Glutamatergic neuron (in vitro differentiated cells): ENCODE measurements around the gene SPINDOC. TPM values are rescaled to one million over a fixed set of nuclear protein-coding genes. Genes with fewer than 3 reads are reported as not detected.
A peak's percentile ranks its signal among the peaks of the same experiment; 100 is the strongest.

Experiments
- DNase-seq: peaks from one replicate; pipeline ENCODE4 v3.0.0; 2022
- H3K27ac Mint-ChIP-seq: one replicate; pipeline ENCODE4 v1.8.0; 2020; ENCODE audit warnings: mild to moderate bottlenecking, mixed read lengths, inconsistent platforms; ENCODE audit not compliant: unreplicated experiment
- H3K27me3 Mint-ChIP-seq: one replicate; pipeline ENCODE4 v1.8.0; 2020; ENCODE audit warnings: mild to moderate bottlenecking, moderate library complexity, mixed read lengths, inconsistent platforms; ENCODE audit not compliant: unreplicated experiment
- H3K36me3 Mint-ChIP-seq: one replicate; pipeline ENCODE4 v1.8.0; 2020; ENCODE audit warnings: mild to moderate bottlenecking, mixed read lengths, inconsistent platforms; ENCODE audit not compliant: unreplicated experiment
- H3K4me1 Mint-ChIP-seq: one replicate; pipeline ENCODE4 v1.8.0; 2020; ENCODE audit warnings: mild to moderate bottlenecking, low read depth, mixed read lengths, inconsistent platforms; ENCODE audit not compliant: unreplicated experiment
- H3K4me3 Mint-ChIP-seq: one replicate; pipeline ENCODE4 v1.8.0; 2020; ENCODE audit warnings: mild to moderate bottlenecking, mixed read lengths, inconsistent platforms; ENCODE audit not compliant: unreplicated experiment
- H3K9me3 Mint-ChIP-seq: one replicate; pipeline ENCODE4 v1.8.0; 2020; ENCODE audit warnings: mild to moderate bottlenecking, moderate library complexity, mixed read lengths, inconsistent platforms; ENCODE audit not compliant: unreplicated experiment
- CTCF ChIP-seq: fragments of 200-600 bp; sonication (generic); IDR thresholded peaks from one replicate; pipeline ENCODE4 v1.5.0; 2021; ENCODE audit not compliant: partially characterized antibody, unreplicated experiment
- total RNA-seq: library from RNA; stranded (reverse); fragmentation: NEBNext Ultra II Directional; extraction: Animal tissue kit (Norgen Biotek cat#: 25700); gene quantifications from one replicate; pipeline ENCODE4 v1.2.1, GENCODE V29; 2021; ENCODE audit not compliant: unreplicated experiment

Gene SPINDOC
- total RNA-seq, 1 donor from 2014 or later = 83.7 TPM

- TF ChIP-seq CTCF = no peak
- peaks cover 7% of the 10 kb centered on the region for H3K27me3 Mint-ChIP-seq
- H3K4me1 Mint-ChIP-seq = peaks cover 4% of the 10 kb centered on the region
- no peak for DNase-seq
- no peak overlapping the region for H3K27ac Mint-ChIP-seq
- H3K9me3 Mint-ChIP-seq = peaks cover 8% of the 10 kb centered on the region
- no peak overlapping the region for H3K4me3 Mint-ChIP-seq
- H3K36me3 Mint-ChIP-seq = peaks cover 11% of the 10 kb centered on the region
These were observed 8.2 kb downstream of the SPINDOC start for GRCh38 chr11:63821411-63821810.

- no peak for DNase-seq
- no peak overlapping the region for H3K4me3 Mint-ChIP-seq
- peaks cover 4% of the 10 kb centered on the region for H3K27me3 Mint-ChIP-seq
- H3K4me1 Mint-ChIP-seq = peaks cover 2% of the 10 kb centered on the region
- peaks cover 11% of the 10 kb centered on the region for H3K36me3 Mint-ChIP-seq
- H3K27ac Mint-ChIP-seq = no peak overlapping the region
- H3K9me3 Mint-ChIP-seq = peaks cover 5% of the 10 kb centered on the region
- TF ChIP-seq CTCF = no peak
These were observed 13.4 kb downstream of the SPINDOC start for GRCh38 chr11:63826471-63827190.

GRCh38 chr11:63829823-63830489 is 16.7 kb downstream of the SPINDOC start:
- H3K27ac Mint-ChIP-seq = no peak overlapping the region
- TF ChIP-seq CTCF = no peak
- DNase-seq = peak; percentile 25
- peaks cover 5% of the 10 kb centered on the region for H3K36me3 Mint-ChIP-seq
- no peak overlapping the region for H3K4me3 Mint-ChIP-seq
- H3K4me1 Mint-ChIP-seq = peaks cover 2% of the 10 kb centered on the region
- no peaks in the 10 kb centered on the region for H3K27me3 Mint-ChIP-seq
- H3K9me3 Mint-ChIP-seq = peaks cover 6% of the 10 kb centered on the region

GRCh38 chr11:63831326-63831725 is 18.1 kb downstream of the SPINDOC start:
- no peak overlapping the region for H3K4me3 Mint-ChIP-seq
- H3K4me1 Mint-ChIP-seq = no peaks in the 10 kb centered on the region
- DNase-seq = no peak
- H3K27ac Mint-ChIP-seq = no peak overlapping the region
- H3K9me3 Mint-ChIP-seq = peaks cover 6% of the 10 kb centered on the region
- TF ChIP-seq CTCF = no peak
- H3K36me3 Mint-ChIP-seq = no peaks in the 10 kb centered on the region
- H3K27me3 Mint-ChIP-seq = peaks cover 4% of the 10 kb centered on the region

- no peak for TF ChIP-seq CTCF
- Mint-ChIP-seq H3K4me1 (peaks cover 1% of the 10 kb centered on the region), H3K27me3 (peaks cover 6% of the 10 kb centered on the region), H3K36me3 (no peaks in the 10 kb centered on the region), H3K27ac (no peak overlapping the region), H3K9me3 (peaks cover 6% of the 10 kb centered on the region), H3K4me3 (no peak overlapping the region)
- DNase-seq = no peak
These were observed 19.1 kb downstream of the SPINDOC start for GRCh38 chr11:63832336-63832735.
